Liver (tissue), 9 donors: Measurements from ENCODE around the gene PRR22. TPM values are rescaled to one million over a fixed set of nuclear protein-coding genes. Genes with fewer than 3 reads are reported as not detected.

Experiments
- DNase-seq: peaks from one replicate; pipeline ENCODE4 v3.0.0-alpha.2; 2017; ENCODE audit warnings: low spot score
- H3K27ac ChIP-seq, 2 donors: one replicate each; pipeline ENCODE4 v1.7.0; 2013; ENCODE audit warnings: inconsistent platforms in 2 of 2, low read length in 2 of 2, control low read depth in 1 of 2, low read depth in 1 of 2, mild to moderate bottlenecking in 1 of 2
- H3K27me3 ChIP-seq, 4 donors: one replicate each; pipeline versions ENCODE4 v1.6.1 to v1.7.0; 2013; ENCODE audit warnings: low read length in 3 of 4, inconsistent platforms in 1 of 4, mild to moderate bottlenecking in 1 of 4, moderate library complexity in 1 of 4; ENCODE audit not compliant: control insufficient read depth in 4 of 4, insufficient read depth in 4 of 4
- H3K36me3 ChIP-seq, 4 donors: one replicate each; pipeline versions ENCODE4 v1.6.1 to v1.7.0; 2013; ENCODE audit warnings: low read length in 3 of 4, mild to moderate bottlenecking in 3 of 4, low read depth in 1 of 4, moderate library complexity in 1 of 4; ENCODE audit not compliant: control insufficient read depth in 4 of 4, insufficient read depth in 3 of 4
- H3K4me1 ChIP-seq, 4 donors: one replicate each; pipeline versions ENCODE4 v1.6.1 to v1.7.0; 2013; ENCODE audit warnings: low read length in 3 of 4, mild to moderate bottlenecking in 3 of 4, moderate library complexity in 1 of 4; ENCODE audit not compliant: control insufficient read depth in 4 of 4, insufficient read depth in 4 of 4
- H3K4me3 ChIP-seq, 3 donors: one replicate each; pipeline versions ENCODE4 v1.6.1 to v1.7.0; 2013; ENCODE audit warnings: low read length in 3 of 3, control low read depth in 1 of 3, low read depth in 1 of 3, mild to moderate bottlenecking in 1 of 3
- H3K9ac ChIP-seq, 2 donors: one replicate each; pipeline ENCODE4 v1.7.0; 2013; ENCODE audit warnings: low read length in 2 of 2, mild to moderate bottlenecking in 2 of 2, moderate library complexity in 2 of 2, control low read depth in 1 of 2, low read depth in 1 of 2
- H3K9me3 ChIP-seq, 4 donors: one replicate each; pipeline versions ENCODE4 v1.6.1 to v1.7.0; 2013; ENCODE audit warnings: low read length in 3 of 4; ENCODE audit not compliant: control insufficient read depth in 4 of 4
- ATF3 ChIP-seq: IDR thresholded peaks from 2 replicates; pipeline ENCODE4 v1.6.1; 2016; ENCODE audit warnings: antibody characterized with exemption
- CTCF ChIP-seq: fragments of 150-350 bp; IDR thresholded peaks from 2 replicates; pipeline ENCODE4 v1.5.1; 2017; ENCODE audit warnings: improper control_type of control experiment, low read depth, low read length; ENCODE audit not compliant: missing input control
- EGR1 ChIP-seq, 2 donors: IDR thresholded peaks; 2 replicates each; pipeline ENCODE4 v1.6.1; 2016 to 2018; ENCODE audit warnings: antibody characterized with exemption in 2 of 2, low read depth in 2 of 2
- FOXA1 ChIP-seq: IDR thresholded peaks from 2 replicates; pipeline ENCODE4 v1.6.1; 2016; ENCODE audit warnings: antibody characterized with exemption
- FOXA2 ChIP-seq: IDR thresholded peaks from 2 replicates; pipeline ENCODE4 v1.6.1; 2016; ENCODE audit warnings: antibody characterized with exemption
- GABPA ChIP-seq, 2 donors: IDR thresholded peaks in 1 of 2; conservative IDR thresholded peaks in 1 of 2; 2 replicates each; pipeline ENCODE4 v1.6.1; 2016; ENCODE audit warnings: antibody characterized with exemption in 2 of 2, mild to moderate bottlenecking in 1 of 2, moderate library complexity in 1 of 2
- HNF4A ChIP-seq, 2 donors: conservative IDR thresholded peaks; 2 replicates each; pipeline ENCODE4 v1.6.1; 2016; ENCODE audit warnings: antibody characterized with exemption in 2 of 2, mild to moderate bottlenecking in 2 of 2
- HNF4G ChIP-seq: IDR thresholded peaks from 2 replicates; pipeline ENCODE4 v1.6.1; 2016; ENCODE audit warnings: antibody characterized with exemption
- JUND ChIP-seq, 2 donors: IDR thresholded peaks; 2 replicates each; pipeline ENCODE4 v1.6.1; 2016; ENCODE audit warnings: antibody characterized with exemption in 2 of 2
- MAX ChIP-seq: IDR thresholded peaks from 2 replicates; pipeline ENCODE4 v1.6.1; 2016; ENCODE audit warnings: antibody characterized with exemption
- NR2F2 ChIP-seq: IDR thresholded peaks from 2 replicates; pipeline ENCODE4 v1.6.1; 2016; ENCODE audit warnings: antibody characterized with exemption
- RAD21 ChIP-seq, 2 donors: IDR thresholded peaks; 2 replicates each; pipeline ENCODE4 v1.6.1; 2016; ENCODE audit warnings: antibody characterized with exemption in 2 of 2, mild to moderate bottlenecking in 2 of 2
- REST ChIP-seq: IDR thresholded peaks from 2 replicates; pipeline ENCODE4 v1.6.1; 2016; ENCODE audit warnings: antibody characterized with exemption, mild to moderate bottlenecking
- RXRA ChIP-seq, 2 donors: IDR thresholded peaks; 2 replicates each; pipeline ENCODE4 v1.6.1; 2017 to 2018; ENCODE audit warnings: antibody characterized with exemption in 2 of 2, mild to moderate bottlenecking in 1 of 2
- SP1 ChIP-seq: IDR thresholded peaks from 2 replicates; pipeline ENCODE4 v1.6.1; 2018; ENCODE audit warnings: antibody characterized with exemption, mild to moderate bottlenecking
- TAF1 ChIP-seq: conservative IDR thresholded peaks from 2 replicates; pipeline ENCODE4 v1.6.1; 2016; ENCODE audit warnings: antibody characterized with exemption, mild to moderate bottlenecking
- YY1 ChIP-seq: IDR thresholded peaks from 2 replicates; pipeline ENCODE4 v1.6.1; 2016; ENCODE audit warnings: antibody characterized with exemption, mild to moderate bottlenecking
- ZBTB33 ChIP-seq: IDR thresholded peaks from 2 replicates; pipeline ENCODE4 v1.6.1; 2016; ENCODE audit warnings: antibody characterized with exemption
- WGBS: extraction: QIAGEN DNeasy Blood & Tissue Kit; methylation state at CpG from one replicate; pipeline ENCODE4 v1.1.7; 2013; 5-methylcytosine and 5-hydroxymethylcytosine counted together
- polyA plus RNA-seq, 2 donors: library from polyadenylated mRNA; stranded (reverse) in 1 of 2; unstranded in 1 of 2; fragments of 200-250 nt in 1 of 2; fragments of >200 nt in 1 of 2; fragmentation: Nextera tagmentation in 1 of 2; extraction: Ambion mirVana in 1 of 2; gene quantifications; one replicate each; pipeline versions ENCODE4 v1.2.1 to v1.2.3, GENCODE V29; 2013 to 2015
- total RNA-seq, 2 donors: library from RNA; depleted of rRNA; stranded (reverse); fragments of >200 nt; gene quantifications; one replicate each; pipeline ENCODE4 v1.2.3, GENCODE V29; 2014
- donor health status: healthy.
- donor health status: healthy.
- donor health status: healthy.
- donor health status: healthy.
- donor health status: healthy.

PRR22 gene
- total and polyA plus RNA-seq, 4 donors, result 0.40 to 1.6 (median 0.63) TPM

- WGBS, result 81% methylated on average over 9 of the region's 9 CpGs
- TF ChIP-seq FOXA2, result no peak
- TF ChIP-seq ATF3, result no peak
- TF ChIP-seq TAF1, result no peak
- no peak for TF ChIP-seq FOXA1
- TF ChIP-seq RAD21 (IDR thresholded peaks at IDR 0.05), result no peak
- TF ChIP-seq NR2F2, result no peak
- TF ChIP-seq SP1, result no peak
- TF ChIP-seq EGR1 (IDR thresholded peaks at IDR 0.05; ENCODE audit: low read depth in 2 of 2), result no peak
- Histone ChIP-seq H3K9me3 (no peaks in the 10 kb centered on the region), H3K4me3 (no peak overlapping the region), H3K9ac (no peak overlapping the region), H3K27ac (no peak overlapping the region), H3K36me3 (peaks cover 0 to 1% (median 0%) of the 10 kb centered on the region in 4 donors), H3K27me3 (no peaks in the 10 kb centered on the region), H3K4me1 (peaks cover 0 to 2% (median under 1%) of the 10 kb centered on the region in 4 donors)
- DNase-seq, result no peak
Measured at GRCh38 chr19:5814123-5814851, 29.7 kb upstream of the PRR22 start.

- Histone ChIP-seq H3K27ac (no peak overlapping the region), H3K36me3 (peaks cover 0 to 1% (median 0%) of the 10 kb centered on the region in 4 donors), H3K4me1 (peaks cover 0 to 5% (median 4%) of the 10 kb centered on the region in 4 donors), H3K27me3 (no peaks in the 10 kb centered on the region), H3K9ac (no peak overlapping the region), H3K9me3 (no peaks in the 10 kb centered on the region), H3K4me3 (no peak overlapping the region)
- TF ChIP-seq FOXA2, result no peak
- no peak for TF ChIP-seq RXRA (IDR thresholded peaks at IDR 0.05)
- no peak for TF ChIP-seq RAD21 (IDR thresholded peaks at IDR 0.05)
- no peak for TF ChIP-seq FOXA1
- no peak for TF ChIP-seq REST
- no peak for TF ChIP-seq MAX
- TF ChIP-seq CTCF, result no peak
- TF ChIP-seq GABPA (IDR thresholded peaks at IDR 0.05 in 1 of 2, conservative IDR thresholded peaks at IDR 0.05 in 1 of 2), result no peak
- no peak for TF ChIP-seq NR2F2
- TF ChIP-seq JUND (IDR thresholded peaks at IDR 0.05), result no peak
- TF ChIP-seq EGR1 (IDR thresholded peaks at IDR 0.05; ENCODE audit: low read depth in 2 of 2), result no peak
- no peak for TF ChIP-seq ATF3
- TF ChIP-seq SP1, result no peak
- TF ChIP-seq TAF1, result no peak
- no peak for TF ChIP-seq YY1
- TF ChIP-seq HNF4A (conservative IDR thresholded peaks at IDR 0.05), result no peak
- no peak for TF ChIP-seq HNF4G
- no peak for TF ChIP-seq ZBTB33
- DNase-seq, result no peak
- 97% methylated on average over 4 of the region's 4 CpGs for WGBS
Measured at GRCh38 chr19:5811117-5811516, 26.6 kb upstream of the PRR22 start.
